Effector memory CD4-positive, alpha-beta T cell (primary cell): ENCODE measurements around the gene CMYA5.
"Not testable (repeated sequence)": the region's sequence is repeated elsewhere in the genome, so short reads cannot be mapped to it uniquely, and the experiment has no call there.

ENCODE experiments used
- DNase-seq, 3 donors: peaks; one replicate each; pipeline ENCODE4 v3.0.0-alpha.2; 2020
- H3K27ac ChIP-seq: 2 replicates; pipeline ENCODE4 v1.7.0; 2013; ENCODE audit warnings: mild to moderate bottlenecking, low read length, moderate library complexity; ENCODE audit not compliant: insufficient read depth, poor library complexity, severe bottlenecking
- H3K27me3 ChIP-seq: replicated peaks from 2 replicates; pipeline ENCODE4 v1.7.0; 2013; ENCODE audit warnings: mild to moderate bottlenecking, low read length; ENCODE audit not compliant: insufficient read depth, control insufficient read depth, poor library complexity, severe bottlenecking
- H3K36me3 ChIP-seq: 2 replicates; pipeline ENCODE4 v1.7.0; 2013; ENCODE audit warnings: mild to moderate bottlenecking, low read length, moderate library complexity; ENCODE audit not compliant: control insufficient read depth, insufficient read depth
- H3K4me1 ChIP-seq: 2 replicates; pipeline ENCODE4 v1.7.0; 2013; ENCODE audit warnings: low read length, mild to moderate bottlenecking; ENCODE audit not compliant: control insufficient read depth, insufficient read depth, poor library complexity, severe bottlenecking
- H3K4me3 ChIP-seq: 2 replicates; pipeline ENCODE4 v1.7.0; 2013; ENCODE audit warnings: low read length, low read depth, mild to moderate bottlenecking; ENCODE audit not compliant: insufficient read depth, poor library complexity, severe bottlenecking
- H3K9me3 ChIP-seq: 2 replicates; pipeline ENCODE4 v1.7.0; 2013; ENCODE audit warnings: mild to moderate bottlenecking, low read length, moderate library complexity; ENCODE audit not compliant: control insufficient read depth

The CMYA5 gene

DNA sequence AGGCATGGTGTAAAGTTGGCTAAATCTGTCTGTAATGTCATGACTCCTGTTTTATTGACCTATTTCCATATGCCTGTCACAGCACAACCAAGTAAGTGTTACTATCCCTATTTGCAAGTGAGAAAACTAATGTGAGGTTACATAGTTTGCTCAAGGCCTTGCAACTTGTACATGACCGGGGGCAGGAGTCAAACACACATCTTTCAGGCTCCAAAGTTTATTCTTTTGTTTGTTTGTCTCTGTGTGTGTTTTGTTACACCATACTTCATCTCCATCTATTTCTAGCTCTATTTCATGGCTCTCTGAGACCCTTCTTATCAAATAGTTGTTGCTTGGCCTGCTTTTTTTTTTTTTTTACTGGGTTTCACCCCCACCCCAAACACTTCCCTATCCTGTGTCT lies 70.2 kb downstream of the CMYA5 start:
- H3K36me3 ChIP-seq = no peaks in the 10 kb centered on the region
- DNase-seq = no peak
- H3K4me1 ChIP-seq = no peaks in the 10 kb centered on the region
- H3K27me3 ChIP-seq = no peaks in the 10 kb centered on the region
- no peak overlapping the region for H3K4me3 ChIP-seq
- H3K27ac ChIP-seq = no peak overlapping the region
- no peaks in the 10 kb centered on the region for H3K9me3 ChIP-seq

GRCh38 chr5:79762929-79763328 lies 73.3 kb downstream of the CMYA5 start:
- Histone ChIP-seq H3K4me3 (no peak overlapping the region), H3K27me3 (no peaks in the 10 kb centered on the region), H3K27ac (no peak overlapping the region), H3K4me1 (no peaks in the 10 kb centered on the region), H3K9me3 (no peaks in the 10 kb centered on the region), H3K36me3 (no peaks in the 10 kb centered on the region)
- DNase-seq = no peak

DNA sequence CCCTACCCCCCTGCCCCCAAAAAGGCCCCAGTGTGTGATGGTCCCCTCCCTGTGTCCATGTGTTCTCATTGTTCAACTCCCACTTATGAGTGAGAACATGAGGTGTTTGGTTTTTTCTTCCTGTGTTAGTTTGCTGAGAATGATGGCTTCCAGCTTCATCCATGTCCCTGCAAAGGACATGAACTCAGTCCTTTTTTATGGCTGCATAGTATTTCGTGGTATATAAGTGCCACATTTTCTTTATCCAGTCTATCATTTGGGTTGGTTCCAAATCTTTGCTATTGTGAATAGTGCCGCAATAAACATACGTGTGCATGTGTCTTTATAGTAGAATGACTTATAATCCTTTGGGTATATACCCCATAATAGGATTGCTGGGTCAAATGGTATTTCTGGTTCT lies 74.5 kb downstream of the CMYA5 start:
- not testable (repeated sequence) for DNase-seq, H3K9me3 ChIP-seq

DNA sequence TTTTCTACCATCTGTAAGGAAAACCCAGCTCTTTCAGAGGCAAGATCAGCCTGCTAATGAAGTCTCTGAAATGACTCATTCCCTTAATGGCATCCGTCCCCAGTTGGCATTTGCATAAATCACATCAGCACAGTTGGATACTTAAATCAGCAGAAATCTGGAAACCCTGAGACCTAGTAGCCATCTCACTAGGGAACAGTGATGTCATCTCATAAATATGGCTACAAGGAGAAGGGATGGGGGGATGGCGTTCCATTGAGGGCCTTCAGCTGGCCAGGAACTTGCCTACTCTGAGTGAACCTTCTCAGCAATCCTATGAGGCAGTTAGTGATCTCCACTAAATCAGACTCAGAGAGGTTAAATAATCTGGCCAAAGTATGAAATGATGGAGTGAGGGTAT lies 81.8 kb downstream of the CMYA5 start:
- Histone ChIP-seq H3K4me1 (no peaks in the 10 kb centered on the region), H3K27me3 (no peaks in the 10 kb centered on the region), H3K4me3 (no peak overlapping the region), H3K9me3 (no peaks in the 10 kb centered on the region), H3K27ac (no peak overlapping the region), H3K36me3 (no peaks in the 10 kb centered on the region)
- no peak for DNase-seq

More for the DNA sequence above, 74.5 kb downstream of the CMYA5 start:
- not testable (repeated sequence) for H3K4me3 ChIP-seq, H3K27ac ChIP-seq, H3K27me3 ChIP-seq, H3K36me3 ChIP-seq, H3K4me1 ChIP-seq

DNA sequence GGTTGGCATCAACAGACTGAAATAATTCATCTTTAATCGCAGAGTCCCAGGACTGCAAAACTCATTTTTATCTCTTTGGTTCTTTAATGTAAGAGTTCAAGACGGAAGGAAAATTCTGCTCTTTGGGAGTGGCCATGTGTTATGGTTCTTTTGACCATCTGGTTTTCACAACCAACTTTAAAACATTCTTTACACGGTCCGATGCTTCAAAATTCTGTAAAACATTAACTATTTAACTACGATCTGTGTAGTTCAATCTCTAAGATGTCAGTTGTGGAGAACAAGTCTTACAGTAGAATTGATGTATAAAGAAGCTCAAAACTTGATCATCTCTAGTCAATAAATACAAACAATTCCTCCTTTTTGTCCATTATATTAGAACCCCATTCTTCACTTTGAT lies 83.0 kb downstream of the CMYA5 start:
- Histone ChIP-seq H3K36me3 (no peaks in the 10 kb centered on the region), H3K4me1 (no peaks in the 10 kb centered on the region), H3K4me3 (no peak overlapping the region), H3K9me3 (no peaks in the 10 kb centered on the region), H3K27ac (no peak overlapping the region), H3K27me3 (no peaks in the 10 kb centered on the region)
- no peak for DNase-seq

DNA sequence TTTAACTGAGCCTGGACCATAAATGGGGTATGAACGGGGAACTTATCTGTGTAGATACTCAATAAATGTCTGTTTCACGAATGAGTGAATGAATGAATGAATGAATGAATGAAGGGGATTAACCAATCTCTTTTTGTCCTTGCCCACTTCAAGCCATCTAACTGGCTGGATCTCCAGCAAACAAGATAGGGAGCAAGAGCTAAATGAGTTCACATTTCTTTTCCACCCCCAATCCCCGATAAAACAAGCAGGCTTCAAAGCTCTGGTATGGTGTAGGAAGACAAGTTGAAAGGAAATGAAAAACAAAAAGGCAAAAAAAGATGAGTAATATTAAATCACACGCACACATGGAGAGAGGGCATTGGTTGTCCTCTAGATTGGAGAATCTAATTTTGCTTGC lies 84.0 kb downstream of the CMYA5 start:
- no peak overlapping the region for H3K4me3 ChIP-seq
- no peaks in the 10 kb centered on the region for H3K4me1 ChIP-seq
- DNase-seq = no peak
- no peaks in the 10 kb centered on the region for H3K27me3 ChIP-seq
- no peaks in the 10 kb centered on the region for H3K9me3 ChIP-seq
- H3K27ac ChIP-seq = no peak overlapping the region
- no peaks in the 10 kb centered on the region for H3K36me3 ChIP-seq

DNA sequence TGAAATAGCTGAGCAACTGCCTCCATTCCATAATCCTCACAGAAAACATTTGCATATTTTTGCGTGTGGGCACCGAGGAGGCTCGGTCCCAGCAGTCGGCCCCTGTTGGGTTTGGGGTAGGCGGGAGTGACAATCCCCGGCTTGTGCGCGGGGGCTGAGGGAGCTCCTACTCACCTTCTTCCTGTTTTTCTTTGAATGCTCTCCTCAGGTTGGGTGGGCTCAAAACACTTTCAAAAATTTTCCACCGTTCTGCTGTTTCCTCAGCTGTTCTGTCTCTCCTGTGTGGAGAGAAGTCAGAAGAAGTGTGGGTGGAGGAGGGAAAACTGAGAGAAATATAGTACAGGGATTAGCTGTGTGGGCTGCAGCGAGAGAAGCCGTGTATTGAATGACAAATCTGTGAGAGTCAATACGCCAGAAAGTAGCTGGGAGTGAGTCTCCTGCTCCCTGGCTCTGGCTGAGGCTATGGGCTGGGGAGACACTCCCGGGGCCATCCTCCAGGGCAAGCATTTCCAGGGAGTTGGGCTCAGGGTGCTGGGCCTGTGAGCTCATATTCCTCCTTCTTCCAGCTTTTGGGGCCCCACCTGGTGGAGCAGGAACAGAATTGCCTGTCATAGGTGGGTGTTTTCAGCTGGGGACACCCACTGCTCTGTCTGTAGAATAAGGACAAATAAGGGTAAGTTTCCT lies 84.7 kb downstream of the CMYA5 start:
- no peaks in the 10 kb centered on the region for H3K9me3 ChIP-seq
- no peak for DNase-seq
- no peak overlapping the region for H3K4me3 ChIP-seq
- no peaks in the 10 kb centered on the region for H3K36me3 ChIP-seq
- H3K27me3 ChIP-seq = no peaks in the 10 kb centered on the region
- H3K4me1 ChIP-seq = no peaks in the 10 kb centered on the region
- H3K27ac ChIP-seq = no peak overlapping the region

- no peaks in the 10 kb centered on the region for H3K9me3 ChIP-seq
- no peak for DNase-seq
- no peaks in the 10 kb centered on the region for H3K27me3 ChIP-seq
- H3K4me3 ChIP-seq = no peak overlapping the region
- H3K4me1 ChIP-seq = no peaks in the 10 kb centered on the region
- no peak overlapping the region for H3K27ac ChIP-seq
- H3K36me3 ChIP-seq = no peaks in the 10 kb centered on the region
These were observed 85.2 kb downstream of the CMYA5 start for GRCh38 chr5:79774855-79775237.

DNA sequence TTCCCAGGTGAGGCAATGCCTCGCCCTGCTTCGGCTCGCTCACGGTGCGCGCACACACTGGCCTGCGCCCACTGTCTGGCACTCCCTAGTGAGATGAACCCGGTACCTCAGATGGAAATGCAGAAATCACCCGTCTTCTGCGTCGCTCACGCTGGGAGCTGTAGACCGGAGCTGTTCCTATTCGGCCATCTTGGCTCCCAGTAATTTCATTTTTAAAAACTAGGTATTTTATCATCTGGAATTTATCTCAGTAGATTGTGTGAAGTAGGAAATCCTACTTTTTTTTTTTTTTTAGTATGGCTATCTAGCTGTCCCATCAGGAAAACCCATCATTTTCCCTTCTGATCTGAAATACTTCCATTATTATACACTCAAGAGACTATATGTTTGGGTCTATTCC lies 95.1 kb downstream of the CMYA5 start:
- not testable (repeated sequence) for H3K9me3 ChIP-seq, H3K27me3 ChIP-seq, H3K27ac ChIP-seq, H3K4me3 ChIP-seq, H3K36me3 ChIP-seq, H3K4me1 ChIP-seq, DNase-seq

- Histone ChIP-seq H3K9me3 (no peaks in the 10 kb centered on the region), H3K27ac (no peak overlapping the region), H3K36me3 (no peaks in the 10 kb centered on the region), H3K27me3 (no peaks in the 10 kb centered on the region), H3K4me1 (no peaks in the 10 kb centered on the region), H3K4me3 (no peak overlapping the region)
- DNase-seq = no peak
These were observed 96.3 kb downstream of the CMYA5 start for GRCh38 chr5:79785983-79786382.
